Ishikawa (cell line): ENCODE measurements around the gene CELSR2.

Experiments
- CEBPB ChIP-seq: IDR thresholded peaks from 2 replicates; pipeline ENCODE4 v1.6.1; 2012
- CREB1 ChIP-seq: IDR thresholded peaks from 2 replicates; pipeline ENCODE4 v1.6.1; 2012; ENCODE audit warnings: low read depth
- EGR1 ChIP-seq: IDR thresholded peaks from 2 replicates; pipeline ENCODE4 v1.6.1; 2012
- EP300 ChIP-seq: IDR thresholded peaks from 2 replicates; pipeline ENCODE4 v1.6.1; 2012; ENCODE audit warnings: borderline replicate concordance
- FOXM1 ChIP-seq: IDR thresholded peaks from 2 replicates; pipeline ENCODE4 v1.6.1; 2012; ENCODE audit warnings: low read depth, borderline replicate concordance
- MAX ChIP-seq: IDR thresholded peaks from 2 replicates; pipeline ENCODE4 v1.6.1; 2012
- NFIC ChIP-seq: IDR thresholded peaks from 2 replicates; pipeline ENCODE4 v1.6.1; 2012
- RAD21 ChIP-seq: IDR thresholded peaks from 2 replicates; pipeline ENCODE4 v1.6.1; 2012; ENCODE audit warnings: low read depth
- REST ChIP-seq: IDR thresholded peaks from 2 replicates; pipeline ENCODE4 v1.6.1; 2012; ENCODE audit warnings: low read depth, mild to moderate bottlenecking
- TAF1 ChIP-seq: IDR thresholded peaks from 2 replicates; pipeline ENCODE4 v1.6.1; 2012; ENCODE audit warnings: low read depth, mild to moderate bottlenecking
- TCF12 ChIP-seq: IDR thresholded peaks from 2 replicates; pipeline ENCODE4 v1.6.1; 2012; ENCODE audit warnings: low read depth
- TEAD4 ChIP-seq: IDR thresholded peaks from 2 replicates; pipeline ENCODE4 v1.6.1; 2012
- YY1 ChIP-seq: IDR thresholded peaks from 2 replicates; pipeline ENCODE4 v1.6.1; 2012; ENCODE audit warnings: low read depth
- ZBTB7A ChIP-seq: IDR thresholded peaks from 2 replicates; pipeline ENCODE4 v1.6.1; 2012; ENCODE audit warnings: low read depth
- TF ChIP-seq, protein P1 (sequence below): IDR thresholded peaks from 2 replicates; pipeline ENCODE4 v1.6.1; 2012

Gene CELSR2

DNA sequence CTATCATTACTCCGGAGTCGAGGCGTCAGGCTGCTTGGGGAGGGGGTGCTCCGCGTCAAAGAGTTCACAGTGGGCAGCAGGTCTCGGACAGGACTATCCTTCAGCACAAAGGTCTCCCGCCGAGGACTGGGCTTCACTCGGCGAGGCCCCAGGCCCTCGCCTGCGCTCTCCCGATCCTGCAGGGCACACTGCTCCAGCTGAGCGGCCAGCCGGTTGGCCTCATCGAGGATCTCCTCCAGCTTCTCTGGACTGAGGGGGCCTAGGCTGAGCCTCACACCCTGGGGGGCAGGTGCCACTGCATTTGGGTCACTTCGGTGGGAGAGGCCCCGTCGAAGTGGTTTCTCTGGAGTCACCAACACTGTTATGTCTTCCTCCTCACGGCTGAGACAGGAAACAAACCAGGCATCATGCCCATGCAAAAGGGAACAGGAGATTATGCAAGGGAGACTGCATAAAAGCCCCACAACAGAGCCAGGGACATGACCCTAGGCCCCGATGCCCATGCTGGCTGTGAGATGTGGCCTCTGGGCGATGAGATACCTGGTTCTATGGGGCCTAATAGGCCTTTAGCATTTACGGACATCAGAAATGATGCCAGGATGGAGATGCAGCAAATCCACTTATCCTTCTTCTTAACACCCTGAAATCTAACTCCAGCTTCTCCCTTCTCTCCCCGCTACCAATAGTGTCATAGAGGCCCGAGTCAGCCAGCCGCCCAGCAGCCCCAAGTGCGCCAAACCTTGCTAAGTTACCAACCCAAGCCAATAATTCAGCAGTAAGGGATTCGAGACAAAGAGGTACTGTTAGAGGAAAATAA, 32.5 kb downstream of the CELSR2 start:
- TF ChIP-seq MAX = no peak
- no peak for TF ChIP-seq TCF12
- TF ChIP-seq ZBTB7A = no peak
- TF ChIP-seq REST = no peak
- no peak for TF ChIP-seq FOXM1
- TF ChIP-seq TAF1 = no peak
- no peak for TF ChIP-seq CREB1
- no peak for TF ChIP-seq TEAD4
- TF ChIP-seq YY1 = no peak
- TF ChIP-seq CEBPB = no peak
- TF ChIP-seq RAD21 = no peak
- TF ChIP-seq EGR1 = no peak
- TF ChIP-seq NFIC = no peak
- no peak for TF ChIP-seq EP300

GRCh38 chr1:109282497-109282951, 33.2 kb downstream of the CELSR2 start:
- TF ChIP-seq EGR1 = no peak
- TF ChIP-seq CREB1 = no peak
- no peak for TF ChIP-seq FOXM1
- TF ChIP-seq TCF12 = no peak
- TF ChIP-seq, protein P1, sequence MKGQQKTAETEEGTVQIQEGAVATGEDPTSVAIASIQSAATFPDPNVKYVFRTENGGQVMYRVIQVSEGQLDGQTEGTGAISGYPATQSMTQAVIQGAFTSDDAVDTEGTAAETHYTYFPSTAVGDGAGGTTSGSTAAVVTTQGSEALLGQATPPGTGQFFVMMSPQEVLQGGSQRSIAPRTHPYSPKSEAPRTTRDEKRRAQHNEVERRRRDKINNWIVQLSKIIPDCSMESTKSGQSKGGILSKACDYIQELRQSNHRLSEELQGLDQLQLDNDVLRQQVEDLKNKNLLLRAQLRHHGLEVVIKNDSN = no peak
- TF ChIP-seq REST = no peak

GRCh38 chr1:109282952-109283747, 33.8 kb downstream of the CELSR2 start, which contains the start of gene PSRC1:
TSS of gene PSRC1 (minus strand) at chr1:109283145.
- TF ChIP-seq TEAD4 = no peak
- no peak for TF ChIP-seq NFIC
- no peak for TF ChIP-seq EP300
- peak; percentile 19; the same call in 1 of the 2 replicates for TF ChIP-seq RAD21
- no peak; the same call in none of the 2 replicates for TF ChIP-seq YY1
- TF ChIP-seq TCF12 = 0 out of 2 replicates have a peak, but pooled peaks have one; percentile 33
- no peak for TF ChIP-seq EGR1
- TF ChIP-seq CREB1 = no peak
- no peak for TF ChIP-seq CEBPB
- TF ChIP-seq FOXM1 = 0 out of 2 replicates have a peak, but pooled peaks have one; percentile 13
- TF ChIP-seq REST = no peak
- TF ChIP-seq, protein P1 = no peak
- TF ChIP-seq TAF1 = peak; percentile 88
- peak; percentile 91 for TF ChIP-seq MAX
- no peak for TF ChIP-seq ZBTB7A
